AG10803 (cell line): Measurements from ENCODE around the gene PARP3.

Source experiments
- DNase-seq: peaks from one replicate; pipeline ENCODE4 v3.0.0; 2010; ENCODE audit warnings: low read depth
- H3K4me3 ChIP-seq: 2 replicates; pipeline ENCODE4 v1.5.1; 2011; ENCODE audit warnings: mild to moderate bottlenecking, low read length, control low read depth
- CTCF ChIP-seq: conservative IDR thresholded peaks from 2 replicates; pipeline ENCODE4 v1.5.1; 2011; ENCODE audit warnings: mild to moderate bottlenecking, low read length, control low read depth, inconsistent platforms

The PARP3 gene

GRCh38 chr3:51934991-51935885 lies 6.9 kb upstream of the PARP3 start:
- no peak for TF ChIP-seq CTCF
- DNase-seq: no peak
- H3K4me3 ChIP-seq: no peak overlapping the region

- no peak for DNase-seq
- H3K4me3 ChIP-seq: no peak overlapping the region
- no peak for TF ChIP-seq CTCF
Observed at GRCh38 chr3:51935886-51936755, 6.0 kb upstream of the PARP3 start.

- H3K4me3 ChIP-seq: no peak overlapping the region
- no peak for DNase-seq
- no peak for TF ChIP-seq CTCF
Observed at GRCh38 chr3:51937014-51937413, 5.1 kb upstream of the PARP3 start.

- TF ChIP-seq CTCF: no peak
- no peak for DNase-seq
- H3K4me3 ChIP-seq: no peak overlapping the region
Observed at GRCh38 chr3:51937611-51938450, 4.3 kb upstream of the PARP3 start.

- TF ChIP-seq CTCF: no peak
- no peak overlapping the region for H3K4me3 ChIP-seq
- DNase-seq: no peak
Observed at GRCh38 chr3:51938780-51939425, 3.3 kb upstream of the PARP3 start.

GRCh38 chr3:51940648-51941462 lies 1.3 kb upstream of the PARP3 start:
- DNase-seq: peak; percentile 56
- H3K4me3 ChIP-seq: peak overlapping the region; percentile 79
- TF ChIP-seq CTCF: no peak
